Activated naive CD8-positive, alpha-beta T cell treated with anti-CD3 and anti-CD28 coated beads, Interleukin-2, amount 50 U/mL, for 24 hours (primary cell): ENCODE measurements around the gene ACVR1.

Experiments
- ATAC-seq: fragments of 150-1000 bp; cut with Tn5 transposase; one replicate; pipeline ENCODE4 v1.10.0; 2021
- DNase-seq: peaks from one replicate; pipeline ENCODE4 v3.0.0; 2021
- H3K27ac Mint-ChIP-seq: one replicate; pipeline ENCODE4 v1.8.0; 2021; ENCODE audit warnings: mild to moderate bottlenecking, mixed read lengths
- H3K27me3 Mint-ChIP-seq: one replicate; pipeline ENCODE4 v1.8.0; 2021; ENCODE audit warnings: mixed read lengths
- H3K36me3 Mint-ChIP-seq: one replicate; pipeline ENCODE4 v1.8.0; 2021; ENCODE audit warnings: low read depth, mixed read lengths
- H3K4me1 Mint-ChIP-seq: one replicate; pipeline ENCODE4 v1.8.0; 2021; ENCODE audit warnings: mixed read lengths
- H3K4me3 Mint-ChIP-seq: one replicate; pipeline ENCODE4 v1.8.0; 2021; ENCODE audit warnings: mild to moderate bottlenecking, moderate library complexity, mixed read lengths
- H3K9me3 Mint-ChIP-seq: one replicate; pipeline ENCODE4 v1.8.0; 2021; ENCODE audit warnings: mixed read lengths

The ACVR1 gene

DNA sequence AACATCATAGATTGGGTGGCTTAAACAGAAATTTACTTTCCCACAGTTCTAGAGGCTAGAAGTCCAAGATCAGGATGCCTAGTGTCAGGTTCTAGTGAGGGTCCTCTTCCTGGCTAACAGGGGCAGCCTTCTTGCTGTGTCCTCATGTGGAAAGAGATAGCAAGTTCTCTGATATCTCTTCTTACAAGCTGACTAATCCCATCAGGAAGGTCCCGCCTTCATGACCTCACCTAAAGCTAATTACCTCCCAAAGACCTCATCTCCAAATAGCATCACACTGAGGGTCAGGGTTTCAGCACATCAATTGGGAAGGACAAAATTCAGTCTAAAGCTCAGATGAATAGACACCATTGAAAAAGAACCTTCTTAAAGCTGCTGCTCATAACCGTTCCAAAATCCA lies 22.9 kb downstream of the ACVR1 start:
- no peaks in the 10 kb centered on the region for H3K27me3 Mint-ChIP-seq
- H3K27ac Mint-ChIP-seq = no peak overlapping the region
- DNase-seq (no peak), ATAC-seq (no peak)
- peaks cover 20% of the 10 kb centered on the region for H3K36me3 Mint-ChIP-seq
- peaks cover 44% of the 10 kb centered on the region for H3K4me1 Mint-ChIP-seq
- no peak overlapping the region for H3K4me3 Mint-ChIP-seq
- H3K9me3 Mint-ChIP-seq = no peaks in the 10 kb centered on the region

DNA sequence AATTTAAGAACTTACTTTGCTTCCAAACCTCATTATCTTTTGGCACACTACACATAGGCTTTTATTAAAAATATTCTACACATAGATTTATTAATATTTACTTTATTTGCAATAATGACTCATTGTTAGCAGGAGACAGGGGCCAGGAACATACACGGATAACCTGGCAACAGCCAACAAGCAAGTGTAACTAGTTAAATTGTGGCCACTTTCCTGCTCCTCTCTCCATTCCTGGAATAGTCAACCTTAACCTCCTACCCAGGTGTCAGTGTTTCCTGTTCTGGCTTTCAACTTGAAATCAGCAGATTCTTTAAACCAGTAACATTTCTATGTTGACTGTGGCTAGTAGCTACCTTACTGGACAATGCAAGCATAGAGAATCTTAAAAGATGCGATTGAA lies 26.5 kb downstream of the ACVR1 start:
- H3K4me3 Mint-ChIP-seq = no peak overlapping the region
- H3K36me3 Mint-ChIP-seq = peaks cover 29% of the 10 kb centered on the region
- H3K4me1 Mint-ChIP-seq = peaks cover 20% of the 10 kb centered on the region
- ATAC-seq (no peak), DNase-seq (no peak)
- H3K27ac Mint-ChIP-seq = no peak overlapping the region
- H3K9me3 Mint-ChIP-seq = no peaks in the 10 kb centered on the region
- H3K27me3 Mint-ChIP-seq = no peaks in the 10 kb centered on the region

DNA sequence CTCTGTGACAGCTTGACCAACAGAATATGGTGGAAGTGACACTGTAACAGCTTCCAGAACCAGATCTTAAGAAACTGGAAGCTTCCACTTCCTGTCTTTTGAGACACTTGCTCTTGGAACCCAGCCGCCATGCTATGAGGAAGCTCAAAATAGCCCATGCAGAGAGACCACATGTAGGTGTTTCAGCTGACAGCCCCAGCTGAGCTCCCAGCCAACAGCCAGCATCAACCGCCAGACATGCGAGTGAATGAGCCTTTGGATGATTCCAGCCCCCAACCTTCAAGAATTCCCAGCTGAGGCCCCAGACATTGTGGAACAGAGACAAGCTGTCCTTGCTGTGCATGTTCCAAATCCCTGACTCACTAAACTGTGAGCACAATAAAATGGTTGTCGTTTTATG lies 27.9 kb downstream of the ACVR1 start:
- H3K27ac Mint-ChIP-seq = no peak overlapping the region
- no peaks in the 10 kb centered on the region for H3K27me3 Mint-ChIP-seq
- DNase-seq (no peak), ATAC-seq (no peak)
- peaks cover 28% of the 10 kb centered on the region for H3K36me3 Mint-ChIP-seq
- H3K9me3 Mint-ChIP-seq = no peaks in the 10 kb centered on the region
- H3K4me3 Mint-ChIP-seq = no peak overlapping the region
- peaks cover 10% of the 10 kb centered on the region for H3K4me1 Mint-ChIP-seq

DNA sequence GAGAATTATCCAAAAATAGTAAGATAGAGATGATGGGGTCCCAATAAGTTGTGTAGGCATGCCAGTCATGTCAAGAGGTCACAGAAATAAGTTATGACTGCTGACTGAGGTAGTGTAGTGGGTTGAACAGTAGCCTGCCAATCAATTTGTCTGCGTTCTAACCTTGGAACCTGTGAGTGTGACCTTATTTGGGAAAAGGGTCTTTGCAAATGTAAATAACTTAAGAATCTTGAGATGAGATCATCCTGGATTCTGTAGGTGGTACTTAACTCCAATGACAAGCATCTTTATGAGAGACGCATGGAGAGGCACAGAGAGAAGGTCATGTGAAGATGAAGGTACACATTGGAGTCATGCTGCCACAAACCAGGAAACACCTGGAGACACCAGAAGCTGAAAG lies 31.0 kb downstream of the ACVR1 start:
- Mint-ChIP-seq H3K27ac (no peak overlapping the region), H3K9me3 (no peaks in the 10 kb centered on the region), H3K27me3 (no peaks in the 10 kb centered on the region), H3K36me3 (peaks cover 30% of the 10 kb centered on the region), H3K4me1 (peaks cover 4% of the 10 kb centered on the region), H3K4me3 (no peak overlapping the region)
- ATAC-seq (no peak), DNase-seq (no peak)

DNA sequence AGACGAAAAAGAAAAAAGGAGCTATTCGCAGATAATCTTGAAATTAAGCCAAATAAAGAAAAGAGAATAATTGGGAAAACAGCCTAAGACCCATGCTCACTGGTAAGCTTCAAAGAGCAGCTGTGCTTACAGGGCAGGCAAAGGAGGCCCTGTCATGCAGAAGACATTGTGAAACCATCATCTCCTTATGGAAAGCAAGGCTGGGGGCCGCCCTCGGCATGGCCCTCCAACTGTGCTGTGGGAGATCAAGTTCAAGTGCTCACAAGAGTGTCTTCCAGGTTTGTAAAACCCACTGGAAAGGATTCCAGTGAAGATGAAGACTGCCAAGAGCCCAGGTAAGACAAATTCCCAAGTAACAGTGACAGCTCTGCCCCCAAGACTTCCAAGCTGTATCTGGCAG lies 32.2 kb downstream of the ACVR1 start:
- Mint-ChIP-seq H3K4me3 (no peak overlapping the region), H3K27me3 (no peaks in the 10 kb centered on the region), H3K9me3 (no peaks in the 10 kb centered on the region), H3K36me3 (peaks cover 31% of the 10 kb centered on the region), H3K4me1 (peaks cover 7% of the 10 kb centered on the region), H3K27ac (no peak overlapping the region)
- DNase-seq = no peak
- ATAC-seq = no peak

DNA sequence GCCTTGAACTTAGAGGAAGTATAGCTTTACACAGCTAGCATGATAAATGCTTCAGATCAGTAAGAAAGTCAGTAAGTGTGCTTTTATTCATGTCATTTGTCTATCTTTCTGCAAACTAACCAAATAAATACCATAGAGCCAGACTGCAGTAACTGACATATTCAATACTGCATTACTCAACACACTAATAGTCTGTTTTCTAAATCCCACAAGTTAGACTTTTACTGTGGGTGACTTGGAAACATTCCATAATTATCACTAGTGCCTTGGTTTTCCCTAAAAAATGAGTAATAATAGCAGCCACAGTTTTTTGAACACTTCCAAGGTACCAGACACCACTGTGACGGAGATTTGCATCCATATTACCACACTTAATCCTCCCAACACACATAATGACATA lies 33.0 kb downstream of the ACVR1 start:
- Mint-ChIP-seq H3K36me3 (peaks cover 27% of the 10 kb centered on the region), H3K9me3 (no peaks in the 10 kb centered on the region), H3K27ac (no peak overlapping the region), H3K4me3 (no peak overlapping the region), H3K4me1 (peaks cover 15% of the 10 kb centered on the region), H3K27me3 (no peaks in the 10 kb centered on the region)
- DNase-seq (no peak), ATAC-seq (no peak)

DNA sequence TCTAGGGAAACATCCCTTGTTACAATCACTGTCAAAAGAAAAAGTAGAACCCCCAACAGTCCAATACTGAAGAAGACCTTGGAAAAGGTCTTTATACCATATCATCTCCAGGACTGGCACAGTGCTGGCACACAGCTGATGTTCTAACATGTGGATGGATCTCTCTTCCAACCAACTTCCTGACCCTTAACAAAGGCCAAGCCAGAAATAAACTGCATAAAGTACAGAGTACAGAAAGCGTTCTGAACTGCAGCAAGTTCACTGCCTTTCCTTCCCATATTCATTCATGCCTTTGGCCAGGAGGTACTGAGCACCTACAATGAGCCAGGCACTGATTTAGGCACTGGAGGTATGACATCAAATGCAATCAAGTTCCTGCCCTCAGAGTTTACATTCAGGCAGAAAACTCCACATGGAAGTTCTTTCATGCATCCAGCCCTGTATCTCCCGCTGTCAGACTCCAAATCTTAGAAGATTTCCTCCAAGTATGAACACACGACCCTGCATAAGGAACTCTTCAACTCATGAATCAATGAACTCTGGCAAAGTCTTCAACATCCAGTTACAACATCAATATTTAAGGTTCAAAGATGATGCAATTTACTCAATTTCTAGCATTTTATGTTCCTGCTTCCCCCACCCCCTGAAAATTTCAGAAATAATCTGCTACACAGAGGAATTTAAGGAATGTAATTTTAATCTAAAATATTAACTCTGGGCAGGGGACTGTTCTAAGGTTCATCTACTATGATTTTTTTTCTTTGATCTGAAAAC lies 33.8 kb downstream of the ACVR1 start:
- H3K4me1 Mint-ChIP-seq = peaks cover 22% of the 10 kb centered on the region
- H3K27ac Mint-ChIP-seq = no peak overlapping the region
- H3K9me3 Mint-ChIP-seq = no peaks in the 10 kb centered on the region
- DNase-seq = no peak
- no peak overlapping the region for H3K4me3 Mint-ChIP-seq
- H3K36me3 Mint-ChIP-seq = peaks cover 24% of the 10 kb centered on the region
- no peaks in the 10 kb centered on the region for H3K27me3 Mint-ChIP-seq
- ATAC-seq = no peak

DNA sequence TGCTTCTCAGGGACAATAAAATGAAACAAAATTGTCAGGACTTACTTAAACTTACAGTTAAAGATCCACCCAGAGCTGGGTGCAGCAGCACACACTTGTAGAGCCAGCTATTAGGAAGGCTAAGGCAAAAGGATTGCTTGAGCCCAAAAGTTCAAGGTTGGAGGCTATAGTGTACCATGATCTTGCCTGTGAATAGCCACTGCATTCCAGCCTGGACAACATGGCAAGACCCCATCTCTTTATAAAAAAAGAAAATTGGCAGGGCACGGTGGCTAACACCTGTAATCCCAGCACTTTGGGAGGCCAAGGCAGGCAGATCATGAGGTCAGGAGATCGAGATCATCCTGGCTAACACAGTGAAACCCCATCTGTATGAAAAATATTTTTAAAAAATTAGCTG lies 34.6 kb downstream of the ACVR1 start:
- H3K27me3 Mint-ChIP-seq = no peaks in the 10 kb centered on the region
- H3K4me3 Mint-ChIP-seq = no peak overlapping the region
- no peak for ATAC-seq
- H3K4me1 Mint-ChIP-seq = peaks cover 28% of the 10 kb centered on the region
- no peaks in the 10 kb centered on the region for H3K9me3 Mint-ChIP-seq
- H3K36me3 Mint-ChIP-seq = peaks cover 25% of the 10 kb centered on the region
- DNase-seq = no peak
- no peak overlapping the region for H3K27ac Mint-ChIP-seq

DNA sequence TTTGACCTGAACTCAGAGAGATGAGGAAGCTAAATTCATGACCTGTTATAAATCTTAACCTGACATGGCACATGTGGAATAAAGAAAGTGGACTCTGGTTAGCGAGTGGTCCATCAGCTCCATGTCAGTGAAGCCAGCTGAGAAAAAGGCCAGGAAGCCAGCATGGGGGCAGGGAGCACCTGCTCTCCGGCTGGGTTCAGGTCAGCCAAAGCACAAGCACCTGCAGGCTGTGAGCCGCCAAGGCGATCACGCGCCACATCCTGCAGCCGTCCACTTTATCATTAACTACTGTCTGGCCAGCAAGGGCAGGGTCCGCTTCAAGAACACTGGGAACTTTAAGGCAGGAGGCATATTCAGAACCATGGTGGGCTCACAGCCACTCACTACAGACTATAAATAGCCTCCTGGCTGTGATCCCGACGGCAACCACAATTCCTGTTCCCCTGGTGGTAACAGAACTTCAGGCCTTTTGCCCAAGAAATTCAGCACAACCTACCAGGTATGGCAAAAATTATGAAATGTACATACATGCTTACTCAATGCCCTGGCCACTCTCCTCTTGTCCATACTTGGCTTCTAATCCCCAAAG lies 35.5 kb downstream of the ACVR1 start:
- no peaks in the 10 kb centered on the region for H3K27me3 Mint-ChIP-seq
- ATAC-seq (no peak), DNase-seq (no peak)
- no peak overlapping the region for H3K27ac Mint-ChIP-seq
- H3K9me3 Mint-ChIP-seq = no peaks in the 10 kb centered on the region
- H3K4me1 Mint-ChIP-seq = peaks cover 29% of the 10 kb centered on the region
- H3K4me3 Mint-ChIP-seq = no peak overlapping the region
- H3K36me3 Mint-ChIP-seq = peaks cover 25% of the 10 kb centered on the region

DNA sequence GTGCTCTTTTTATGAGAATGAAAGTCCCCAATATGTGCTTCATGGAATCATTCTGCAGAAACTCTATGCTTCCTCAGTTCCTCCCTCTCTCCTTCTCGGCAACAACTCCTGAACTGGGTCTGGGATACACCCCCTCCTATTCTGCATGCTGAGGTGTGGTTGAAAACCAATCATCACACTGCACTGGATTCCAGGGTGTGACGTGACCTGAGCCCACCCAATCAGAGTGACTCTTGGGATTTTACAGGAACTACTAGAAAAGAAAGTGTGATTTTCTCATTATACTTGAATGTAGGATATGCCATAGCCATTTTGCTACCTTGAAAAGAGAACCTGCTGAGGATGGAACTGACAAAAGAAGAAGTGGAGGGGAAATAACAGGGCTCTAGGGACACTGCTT lies 36.3 kb downstream of the ACVR1 start:
- H3K27ac Mint-ChIP-seq = no peak overlapping the region
- peaks cover 21% of the 10 kb centered on the region for H3K36me3 Mint-ChIP-seq
- H3K27me3 Mint-ChIP-seq = no peaks in the 10 kb centered on the region
- no peak overlapping the region for H3K4me3 Mint-ChIP-seq
- peaks cover 29% of the 10 kb centered on the region for H3K4me1 Mint-ChIP-seq
- DNase-seq = no peak
- ATAC-seq = no peak
- H3K9me3 Mint-ChIP-seq = no peaks in the 10 kb centered on the region

DNA sequence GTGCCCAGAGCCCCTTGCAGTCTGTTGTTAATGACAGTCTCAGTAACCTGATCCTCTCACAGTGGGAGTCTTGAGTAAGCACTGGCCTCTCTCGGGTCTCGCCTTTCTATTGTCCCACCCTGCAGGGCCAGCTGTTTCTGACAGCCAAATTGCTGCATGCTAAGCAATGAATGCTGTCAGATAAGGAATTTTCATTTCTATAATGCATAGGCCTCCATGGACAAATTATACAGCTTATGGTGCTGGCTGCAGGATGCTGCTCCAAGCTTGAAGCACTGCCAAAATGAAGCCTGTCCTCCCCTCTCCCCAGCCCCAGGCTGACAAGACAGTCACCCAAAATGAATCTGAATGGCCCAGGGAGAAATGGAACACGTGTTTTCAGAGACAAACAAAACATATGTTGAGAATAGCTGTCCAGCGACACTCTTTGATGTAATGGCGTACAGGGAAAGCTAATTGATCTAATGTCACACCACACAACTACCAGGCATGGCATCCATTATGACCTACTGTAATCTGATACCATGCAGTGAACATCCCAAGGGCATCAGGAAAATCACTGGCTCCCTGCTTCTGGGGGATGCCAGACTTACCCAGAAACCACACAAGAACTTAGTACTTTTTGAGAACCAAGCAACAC lies 36.8 kb downstream of the ACVR1 start:
- no peak for DNase-seq
- H3K4me1 Mint-ChIP-seq = peaks cover 29% of the 10 kb centered on the region
- no peaks in the 10 kb centered on the region for H3K27me3 Mint-ChIP-seq
- H3K9me3 Mint-ChIP-seq = no peaks in the 10 kb centered on the region
- ATAC-seq = peak; percentile 13
- peaks cover 21% of the 10 kb centered on the region for H3K36me3 Mint-ChIP-seq
- no peak overlapping the region for H3K4me3 Mint-ChIP-seq
- H3K27ac Mint-ChIP-seq = no peak overlapping the region

DNA sequence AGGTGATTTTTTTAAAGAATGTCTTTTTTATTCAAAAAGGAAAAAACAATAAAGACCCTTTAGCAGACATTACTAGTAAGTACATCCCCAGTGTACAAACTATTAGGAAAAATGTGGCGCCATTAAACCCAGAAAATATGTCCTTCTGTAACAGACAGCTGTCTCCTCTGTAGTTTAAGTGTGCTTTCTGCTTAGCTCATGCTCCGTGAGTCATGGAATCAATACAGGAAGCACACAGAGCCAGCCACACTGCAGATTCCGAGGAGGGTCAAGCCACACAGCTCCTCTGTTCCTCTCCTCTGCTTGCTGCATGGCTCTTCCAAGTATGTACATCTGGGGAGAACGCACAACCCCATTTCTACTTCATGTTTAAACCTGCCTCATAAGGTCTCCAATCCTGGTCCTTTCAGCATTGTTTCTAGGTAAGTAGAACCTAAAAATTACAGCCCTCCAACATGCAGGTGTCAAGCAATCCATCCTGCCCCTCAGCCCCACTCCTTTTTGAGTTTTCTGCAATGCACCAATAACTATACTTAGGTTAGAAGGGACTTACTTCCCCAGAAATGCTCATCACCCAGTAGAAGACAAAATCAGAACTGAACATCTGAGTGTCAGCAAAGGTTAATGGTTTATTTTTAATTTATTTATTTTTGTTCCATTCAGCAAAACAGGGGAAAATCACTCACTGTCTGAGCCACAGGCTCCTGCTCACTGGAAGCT lies 37.5 kb downstream of the ACVR1 start:
- DNase-seq (peak; percentile 13), ATAC-seq (peak; percentile 88)
- peaks cover 29% of the 10 kb centered on the region for H3K4me1 Mint-ChIP-seq
- peaks cover 21% of the 10 kb centered on the region for H3K36me3 Mint-ChIP-seq
- peak overlapping the region; percentile 79 for H3K27ac Mint-ChIP-seq
- H3K9me3 Mint-ChIP-seq = no peaks in the 10 kb centered on the region
- no peaks in the 10 kb centered on the region for H3K27me3 Mint-ChIP-seq
- peak overlapping the region; percentile 34 for H3K4me3 Mint-ChIP-seq

DNA sequence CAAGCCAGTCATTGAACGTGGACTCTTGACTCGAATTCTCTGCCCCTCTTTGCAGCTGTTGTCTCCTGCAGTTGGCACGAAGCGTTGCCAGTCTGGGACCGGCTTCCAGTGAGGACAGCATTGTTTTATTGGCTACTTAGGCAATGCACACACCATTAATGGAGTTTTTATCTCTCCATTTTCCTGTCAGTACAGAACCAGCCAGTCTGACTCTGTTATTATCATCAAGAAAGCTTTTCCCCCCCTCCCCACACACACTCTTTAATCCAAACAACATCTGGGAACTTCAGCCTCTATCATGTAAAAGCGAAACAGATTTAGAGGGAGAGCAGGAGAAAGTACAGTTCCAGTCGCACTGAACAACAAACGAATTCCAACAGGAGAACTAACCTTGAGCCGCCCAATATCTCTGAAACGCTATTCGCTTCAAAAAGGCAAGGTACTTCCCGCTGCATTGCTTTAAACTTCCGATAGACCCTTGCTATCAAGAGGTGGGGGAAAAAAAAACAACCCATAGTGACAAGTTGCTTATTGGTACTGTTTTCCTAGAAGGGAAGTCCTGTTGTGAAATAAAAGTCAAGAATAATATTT lies 38.2 kb downstream of the ACVR1 start:
- Mint-ChIP-seq H3K36me3 (peaks cover 21% of the 10 kb centered on the region), H3K4me3 (peak overlapping the region; percentile 34), H3K27me3 (no peaks in the 10 kb centered on the region), H3K4me1 (peaks cover 29% of the 10 kb centered on the region), H3K9me3 (no peaks in the 10 kb centered on the region), H3K27ac (peak overlapping the region; percentile 79)
- ATAC-seq (no peak), DNase-seq (no peak)

DNA sequence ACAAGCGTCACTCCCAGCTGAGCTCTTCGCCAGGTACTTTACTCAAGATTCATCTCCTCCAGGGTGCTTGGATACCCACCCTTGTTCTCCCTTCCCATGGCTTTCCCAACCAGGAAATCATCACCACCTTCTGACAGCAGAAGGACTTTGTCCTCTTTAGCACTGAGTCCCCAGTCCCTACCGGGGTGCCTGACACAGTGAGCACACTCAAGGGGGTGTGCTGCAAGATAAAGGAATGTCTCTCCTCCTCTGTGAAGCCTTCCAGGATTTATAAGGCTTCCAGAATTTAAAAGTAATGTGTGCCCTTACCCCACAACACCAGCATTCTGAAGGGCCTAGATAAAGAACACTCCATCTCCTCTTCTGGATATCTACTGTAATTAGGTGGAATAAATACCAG lies 39.6 kb downstream of the ACVR1 start:
- no peak overlapping the region for H3K27ac Mint-ChIP-seq
- peaks cover 14% of the 10 kb centered on the region for H3K36me3 Mint-ChIP-seq
- H3K9me3 Mint-ChIP-seq = no peaks in the 10 kb centered on the region
- ATAC-seq (no peak), DNase-seq (no peak)
- H3K27me3 Mint-ChIP-seq = no peaks in the 10 kb centered on the region
- no peak overlapping the region for H3K4me3 Mint-ChIP-seq
- H3K4me1 Mint-ChIP-seq = peaks cover 34% of the 10 kb centered on the region
